Mesodermal cell (in vitro differentiated cells): ENCODE data around the gene CLEC2L.

Experiments used
- H3K27ac ChIP-seq: 2 replicates; pipeline ENCODE4 v1.7.0; 2013; ENCODE audit warnings: mild to moderate bottlenecking, low read depth, low read length, moderate library complexity; ENCODE audit not compliant: severe bottlenecking
- H3K36me3 ChIP-seq: 2 replicates; pipeline ENCODE4 v1.7.1; 2013; ENCODE audit warnings: mild to moderate bottlenecking, low read length, moderate library complexity; ENCODE audit not compliant: control insufficient read depth, insufficient read depth
- H3K4me1 ChIP-seq: one replicate; pipeline ENCODE4 v1.7.1; 2013; ENCODE audit warnings: mild to moderate bottlenecking, low read length; ENCODE audit not compliant: insufficient read depth, control insufficient read depth, poor library complexity, severe bottlenecking
- H3K4me3 ChIP-seq: 2 replicates; pipeline ENCODE4 v1.7.0; 2013; ENCODE audit warnings: low read length, control low read depth, mild to moderate bottlenecking; ENCODE audit not compliant: insufficient read depth, poor library complexity, severe bottlenecking; ENCODE audit errors: extremely low read depth
- H3K9me3 ChIP-seq: 2 replicates; pipeline ENCODE4 v1.7.1; 2013; ENCODE audit warnings: mild to moderate bottlenecking, low read length, moderate library complexity; ENCODE audit not compliant: control insufficient read depth
- WGBS, 2 experiments: methylation state at CpG; one replicate each; pipeline ENCODE4 v1.1.5; 2013; ENCODE audit warnings: missing lambda C conversion rate in 2 of 2; ENCODE audit not compliant: insufficient coverage in 2 of 2; 5-methylcytosine and 5-hydroxymethylcytosine counted together

CLEC2L gene

DNA sequence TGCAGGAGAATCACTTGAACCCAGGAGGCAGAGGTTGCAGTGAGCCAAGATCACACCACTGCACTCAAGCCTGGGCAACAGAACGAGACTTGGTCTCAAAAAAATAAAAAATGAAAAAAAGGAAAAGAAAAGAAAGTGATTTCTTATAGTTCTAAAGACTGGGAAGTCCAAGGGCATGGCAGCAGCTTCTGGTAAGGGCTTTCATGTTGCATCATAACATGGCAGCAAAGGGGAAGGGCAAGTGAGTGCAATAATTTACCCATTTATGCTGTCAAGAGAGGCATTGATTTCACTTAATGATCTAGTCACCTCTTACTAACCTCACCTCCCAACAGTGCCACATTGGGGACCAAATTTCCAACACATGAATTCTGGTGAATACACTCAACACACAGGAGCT, 31.2 kb upstream of the CLEC2L start:
- Histone ChIP-seq H3K27ac (no peak overlapping the region), H3K4me3 (no peak overlapping the region), H3K9me3 (peaks cover 6% of the 10 kb centered on the region), H3K36me3 (no peaks in the 10 kb centered on the region), H3K4me1 (peaks cover 3% of the 10 kb centered on the region)
- 67% methylated on average over 1 of the region's 1 CpG; no CpG with 5 or more reads in 1 of the 2 experiments for WGBS, 2 experiments

GRCh38 chr7:139494835-139495579, 28.5 kb upstream of the CLEC2L start:
- H3K27ac ChIP-seq = no peak overlapping the region
- H3K4me1 ChIP-seq = no peaks in the 10 kb centered on the region
- H3K36me3 ChIP-seq = no peaks in the 10 kb centered on the region
- H3K4me3 ChIP-seq = no peak overlapping the region
- peaks cover 6% of the 10 kb centered on the region for H3K9me3 ChIP-seq
- WGBS, 2 experiments = 84 to 90% methylated on average over 3 of the region's 5 CpGs

- Histone ChIP-seq H3K4me3 (no peak overlapping the region), H3K36me3 (no peaks in the 10 kb centered on the region), H3K27ac (no peak overlapping the region)
Observed at GRCh38 chr7:139495580-139496125, 27.8 kb upstream of the CLEC2L start.

DNA sequence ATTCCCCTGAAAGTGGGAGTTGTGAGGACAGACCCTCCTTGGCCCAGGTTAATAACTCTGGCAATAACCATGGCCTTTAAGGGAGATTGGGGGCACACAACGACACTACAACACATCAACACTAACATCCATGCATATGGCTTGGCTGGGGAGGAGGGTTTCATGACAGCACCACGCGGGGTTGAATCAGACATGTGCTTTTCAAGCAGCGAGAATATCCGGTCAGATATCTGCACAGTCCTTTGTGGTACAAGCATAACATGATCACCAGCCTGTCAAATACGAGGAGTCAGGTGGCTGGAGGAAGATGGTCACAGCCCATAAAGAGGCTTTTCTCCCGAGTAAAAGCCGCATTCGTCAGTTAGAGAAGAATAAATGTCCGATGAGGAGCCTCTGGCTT, 27.0 kb upstream of the CLEC2L start:
- Histone ChIP-seq H3K36me3 (no peaks in the 10 kb centered on the region), H3K9me3 (peaks cover 6% of the 10 kb centered on the region), H3K4me1 (no peaks in the 10 kb centered on the region), H3K27ac (no peak overlapping the region), H3K4me3 (no peak overlapping the region)
- 92 to 96% methylated on average over 8 to 9 of the region's 10 CpGs for WGBS, 2 experiments

More at GRCh38 chr7:139495580-139496125, 27.8 kb upstream of the CLEC2L start:
- 87 to 89% methylated on average over 5 to 7 of the region's 8 CpGs for WGBS, 2 experiments
- Histone ChIP-seq H3K9me3 (peaks cover 6% of the 10 kb centered on the region), H3K4me1 (no peaks in the 10 kb centered on the region)

DNA sequence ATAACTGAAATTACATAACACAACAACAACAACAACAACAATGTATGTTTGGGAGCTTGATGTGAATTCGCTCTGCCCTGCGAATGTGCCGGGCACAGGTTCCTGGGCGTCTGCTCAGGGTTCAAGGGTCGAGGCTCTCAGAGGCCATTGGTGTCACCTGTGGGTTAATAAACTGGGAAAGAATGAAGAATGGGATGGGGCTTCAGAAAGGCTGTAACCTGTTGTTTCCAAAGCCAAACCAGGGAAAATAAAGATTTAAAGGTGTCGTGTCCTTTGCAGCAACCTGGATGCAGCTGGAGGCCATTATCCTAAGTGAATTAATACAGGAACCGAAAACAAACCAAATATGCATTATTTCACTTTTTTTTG, 22.7 kb upstream of the CLEC2L start:
- WGBS, 2 experiments = 97 to 98% methylated on average over 6 of the region's 7 CpGs
- no peaks in the 10 kb centered on the region for H3K9me3 ChIP-seq

DNA sequence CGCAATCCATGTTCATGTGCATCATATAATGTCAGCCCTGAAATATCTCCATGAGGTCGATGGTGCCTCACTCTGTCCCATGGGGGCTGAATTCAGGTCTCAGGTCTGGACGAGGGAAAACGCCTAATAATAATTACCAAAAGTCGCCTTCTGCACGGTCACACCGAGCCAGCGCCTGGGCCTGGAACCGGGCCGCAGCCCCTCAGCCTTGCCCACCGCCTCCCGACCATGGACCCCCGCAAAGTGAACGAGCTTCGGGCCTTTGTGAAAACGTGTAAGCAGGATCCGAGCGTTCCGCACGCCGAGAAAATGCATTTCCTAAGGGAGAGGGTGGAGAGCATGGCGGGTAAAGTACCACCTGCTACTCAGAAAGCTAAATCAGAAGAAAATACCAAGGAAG, 21.3 kb upstream of the CLEC2L start:
- WGBS, 2 experiments = 87% methylated on average over 12 to 21 of the region's 22 CpGs
- no peak overlapping the region for H3K4me3 ChIP-seq
- H3K4me1 ChIP-seq = no peaks in the 10 kb centered on the region
- no peak overlapping the region for H3K27ac ChIP-seq
- no peaks in the 10 kb centered on the region for H3K9me3 ChIP-seq
- no peaks in the 10 kb centered on the region for H3K36me3 ChIP-seq

More for the DNA sequence above, 22.7 kb upstream of the CLEC2L start:
- Histone ChIP-seq H3K36me3 (no peaks in the 10 kb centered on the region), H3K27ac (no peak overlapping the region), H3K4me3 (no peak overlapping the region), H3K4me1 (no peaks in the 10 kb centered on the region)

- Histone ChIP-seq H3K36me3 (no peaks in the 10 kb centered on the region), H3K4me3 (no peak overlapping the region), H3K4me1 (no peaks in the 10 kb centered on the region), H3K27ac (no peak overlapping the region), H3K9me3 (no peaks in the 10 kb centered on the region)
- WGBS, 2 experiments = 73% methylated on average over 7 of the region's 9 CpGs; no CpG with 5 or more reads in 1 of the 2 experiments
Observed at GRCh38 chr7:139505563-139505962, 17.9 kb upstream of the CLEC2L start.

- H3K9me3 ChIP-seq = no peaks in the 10 kb centered on the region
- no peak overlapping the region for H3K4me3 ChIP-seq
- WGBS, 2 experiments = 100% methylated on average over 2 of the region's 2 CpGs; no CpG with 5 or more reads in 1 of the 2 experiments
- H3K36me3 ChIP-seq = no peaks in the 10 kb centered on the region
- no peak overlapping the region for H3K27ac ChIP-seq
- no peaks in the 10 kb centered on the region for H3K4me1 ChIP-seq
Observed at GRCh38 chr7:139509535-139509934, 13.9 kb upstream of the CLEC2L start.

DNA sequence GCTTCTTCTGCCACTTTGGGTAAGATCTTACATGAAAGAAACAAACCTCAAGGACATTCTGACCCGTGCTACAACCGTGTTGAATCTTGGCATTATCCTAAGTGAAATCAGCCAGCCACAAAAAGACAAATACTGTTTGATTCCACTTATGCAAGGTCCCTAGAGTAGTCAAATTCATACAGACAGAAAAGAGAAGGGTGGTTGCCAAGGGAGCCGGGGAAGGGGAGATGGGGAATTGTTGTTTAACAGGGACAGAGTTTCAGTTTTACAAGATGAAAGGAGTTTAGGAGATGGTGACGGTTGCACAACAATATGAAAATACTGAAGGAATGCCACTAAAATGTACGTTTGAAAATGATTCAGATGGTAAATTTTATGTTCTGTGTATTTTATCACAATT, 12.2 kb upstream of the CLEC2L start:
- WGBS, 2 experiments = 89 to 90% methylated on average over 2 to 4 of the region's 5 CpGs
- Histone ChIP-seq H3K4me3 (no peak overlapping the region), H3K4me1 (no peaks in the 10 kb centered on the region), H3K27ac (no peak overlapping the region), H3K36me3 (no peaks in the 10 kb centered on the region), H3K9me3 (no peaks in the 10 kb centered on the region)

- no peaks in the 10 kb centered on the region for H3K36me3 ChIP-seq
- 79 to 80% methylated on average over 6 to 7 of the region's 8 CpGs for WGBS, 2 experiments
- no peaks in the 10 kb centered on the region for H3K9me3 ChIP-seq
- H3K27ac ChIP-seq = no peak overlapping the region
- H3K4me1 ChIP-seq = no peaks in the 10 kb centered on the region
- H3K4me3 ChIP-seq = no peak overlapping the region
Observed at GRCh38 chr7:139515266-139515665, 8.2 kb upstream of the CLEC2L start.

DNA sequence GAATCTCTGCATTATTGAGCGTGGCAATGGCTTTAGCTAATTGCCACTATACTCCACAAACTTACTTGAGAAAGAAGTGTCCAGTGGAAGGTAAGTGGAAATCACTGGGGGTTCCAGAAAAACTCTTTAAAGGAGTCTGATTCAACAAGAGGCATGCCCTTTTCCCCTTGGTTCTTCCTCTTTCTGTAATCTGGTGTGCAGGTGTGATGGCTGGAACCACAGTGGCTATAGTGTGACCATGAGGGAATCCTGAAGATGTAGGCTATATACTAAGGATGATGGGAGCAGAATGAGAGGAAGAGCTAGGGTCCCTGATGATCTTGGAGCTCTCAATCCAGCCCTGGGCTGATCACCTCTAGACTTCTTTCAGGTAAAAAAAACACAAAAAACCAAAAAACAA, 2.0 kb upstream of the CLEC2L start:
- WGBS, 2 experiments = no CpG with 5 or more reads among the region's 1 CpG

More for the DNA sequence above, 2.0 kb upstream of the CLEC2L start:
- no peaks in the 10 kb centered on the region for H3K9me3 ChIP-seq
- no peak overlapping the region for H3K4me3 ChIP-seq
- H3K36me3 ChIP-seq = no peaks in the 10 kb centered on the region
- H3K4me1 ChIP-seq = no peaks in the 10 kb centered on the region
- no peak overlapping the region for H3K27ac ChIP-seq
